Measurements from ENCODE around the gene CLN3. TPM values are rescaled to one million over a fixed set of nuclear protein-coding genes. Genes with fewer than 3 reads are reported as not detected.

The CLN3 gene
- total and polyA plus RNA-seq, 2 of the 13 experiments (the other 11 are each of a cell fraction or from before 2014, with no cell fraction given), result 23.4 to 46.8 TPM

DNA sequence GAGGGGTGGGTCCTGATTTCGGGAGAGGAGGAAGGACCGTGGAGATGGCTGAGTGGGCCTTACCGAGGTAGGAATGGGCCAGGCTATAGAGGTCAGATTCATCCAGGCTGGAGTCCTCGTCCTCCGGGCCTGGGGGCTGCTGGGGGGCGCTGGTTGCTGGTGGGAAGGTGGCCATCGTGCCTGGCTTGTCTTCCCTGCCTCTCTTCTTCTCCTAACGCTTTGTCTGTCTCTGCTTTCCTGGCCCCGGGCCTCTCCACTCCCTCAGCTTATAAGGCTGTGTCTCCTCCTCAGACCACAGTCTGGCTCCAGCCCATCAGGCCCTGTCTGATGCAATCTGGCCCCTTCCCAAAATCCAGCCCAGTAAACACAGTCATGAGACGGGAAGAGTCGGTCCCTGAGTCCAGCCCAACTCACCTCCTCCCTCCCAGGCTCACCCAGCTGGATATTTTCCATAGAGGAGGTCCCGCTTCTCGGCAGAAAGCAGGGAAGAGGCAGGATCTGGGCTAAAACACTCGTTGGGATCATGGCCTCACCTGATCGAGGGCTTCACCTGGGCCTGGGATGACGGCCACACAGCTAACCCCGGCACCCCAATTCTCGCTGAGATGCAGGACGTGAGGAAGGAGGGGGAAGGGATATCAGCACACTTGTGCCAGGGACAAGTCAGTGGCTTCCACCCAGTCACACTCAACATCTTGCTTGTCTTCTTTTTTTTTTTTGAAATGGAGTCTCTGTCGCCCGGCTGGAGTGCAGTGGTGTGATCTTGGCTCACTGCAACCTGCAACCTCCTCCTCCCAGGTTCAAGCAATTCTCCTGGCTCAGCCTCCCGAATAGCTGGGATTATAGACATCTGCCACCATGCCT, 47.1 kb upstream of the CLN3 start, which contains the start of gene NUPR1 (continued):
- TF ChIP-seq, protein P1, sequence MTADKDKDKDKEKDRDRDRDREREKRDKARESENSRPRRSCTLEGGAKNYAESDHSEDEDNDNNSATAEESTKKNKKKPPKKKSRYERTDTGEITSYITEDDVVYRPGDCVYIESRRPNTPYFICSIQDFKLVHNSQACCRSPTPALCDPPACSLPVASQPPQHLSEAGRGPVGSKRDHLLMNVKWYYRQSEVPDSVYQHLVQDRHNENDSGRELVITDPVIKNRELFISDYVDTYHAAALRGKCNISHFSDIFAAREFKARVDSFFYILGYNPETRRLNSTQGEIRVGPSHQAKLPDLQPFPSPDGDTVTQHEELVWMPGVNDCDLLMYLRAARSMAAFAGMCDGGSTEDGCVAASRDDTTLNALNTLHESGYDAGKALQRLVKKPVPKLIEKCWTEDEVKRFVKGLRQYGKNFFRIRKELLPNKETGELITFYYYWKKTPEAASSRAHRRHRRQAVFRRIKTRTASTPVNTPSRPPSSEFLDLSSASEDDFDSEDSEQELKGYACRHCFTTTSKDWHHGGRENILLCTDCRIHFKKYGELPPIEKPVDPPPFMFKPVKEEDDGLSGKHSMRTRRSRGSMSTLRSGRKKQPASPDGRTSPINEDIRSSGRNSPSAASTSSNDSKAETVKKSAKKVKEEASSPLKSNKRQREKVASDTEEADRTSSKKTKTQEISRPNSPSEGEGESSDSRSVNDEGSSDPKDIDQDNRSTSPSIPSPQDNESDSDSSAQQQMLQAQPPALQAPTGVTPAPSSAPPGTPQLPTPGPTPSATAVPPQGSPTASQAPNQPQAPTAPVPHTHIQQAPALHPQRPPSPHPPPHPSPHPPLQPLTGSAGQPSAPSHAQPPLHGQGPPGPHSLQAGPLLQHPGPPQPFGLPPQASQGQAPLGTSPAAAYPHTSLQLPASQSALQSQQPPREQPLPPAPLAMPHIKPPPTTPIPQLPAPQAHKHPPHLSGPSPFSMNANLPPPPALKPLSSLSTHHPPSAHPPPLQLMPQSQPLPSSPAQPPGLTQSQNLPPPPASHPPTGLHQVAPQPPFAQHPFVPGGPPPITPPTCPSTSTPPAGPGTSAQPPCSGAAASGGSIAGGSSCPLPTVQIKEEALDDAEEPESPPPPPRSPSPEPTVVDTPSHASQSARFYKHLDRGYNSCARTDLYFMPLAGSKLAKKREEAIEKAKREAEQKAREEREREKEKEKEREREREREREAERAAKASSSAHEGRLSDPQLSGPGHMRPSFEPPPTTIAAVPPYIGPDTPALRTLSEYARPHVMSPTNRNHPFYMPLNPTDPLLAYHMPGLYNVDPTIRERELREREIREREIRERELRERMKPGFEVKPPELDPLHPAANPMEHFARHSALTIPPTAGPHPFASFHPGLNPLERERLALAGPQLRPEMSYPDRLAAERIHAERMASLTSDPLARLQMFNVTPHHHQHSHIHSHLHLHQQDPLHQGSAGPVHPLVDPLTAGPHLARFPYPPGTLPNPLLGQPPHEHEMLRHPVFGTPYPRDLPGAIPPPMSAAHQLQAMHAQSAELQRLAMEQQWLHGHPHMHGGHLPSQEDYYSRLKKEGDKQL (CRISPR knock-in tag; IDR thresholded peaks at IDR 0.05; ENCODE audit: low read depth), result no peak; the same call in 1 of the 2 replicates
- no peak for TF ChIP-seq ZFP37 (CRISPR knock-in tag; IDR thresholded peaks at IDR 0.05; ENCODE audit: borderline replicate concordance)
- TF ChIP-seq HOXA9 (CRISPR knock-in tag; IDR thresholded peaks at IDR 0.05; ENCODE audit: borderline replicate concordance), result no peak
- 0 out of 2 replicates have a peak, but pooled peaks have one; percentile 2 for TF ChIP-seq NR2C2 (CRISPR knock-in tag; IDR thresholded peaks at IDR 0.05; ENCODE audit: borderline replicate concordance)
- TF ChIP-seq MTF1 (CRISPR knock-in tag; IDR thresholded peaks at IDR 0.05), result no peak
- no peak for TF ChIP-seq ZNF678 (CRISPR knock-in tag; IDR thresholded peaks at IDR 0.05)
- TF ChIP-seq ZNF20 (CRISPR knock-in tag; IDR thresholded peaks at IDR 0.05), result no peak
- no peak for TF ChIP-seq CREM (IDR thresholded peaks at IDR 0.05)
- no peak for TF ChIP-seq CREM (CRISPR knock-in tag; IDR thresholded peaks at IDR 0.05)
- peak; percentile 68; the same call in 1 of the 2 replicates for TF ChIP-seq ZNF264 (CRISPR knock-in tag; IDR thresholded peaks at IDR 0.05)
- no peak for TF ChIP-seq MAFK (conservative IDR thresholded peaks at IDR 0.05 in 1 of 2, IDR thresholded peaks at IDR 0.05 in 1 of 2; ENCODE audit: low read length in 2 of 2)
- peak; percentile 34; the same call in 1 of the 2 replicates for TF ChIP-seq ZNF772 (CRISPR knock-in tag; IDR thresholded peaks at IDR 0.05)
- TF ChIP-seq ZNF879 (CRISPR knock-in tag; IDR thresholded peaks at IDR 0.05), result no peak
- TF ChIP-seq ZSCAN12 (CRISPR knock-in tag; IDR thresholded peaks at IDR 0.05), result 0 out of 2 replicates have a peak, but pooled peaks have one; percentile 62
- TF ChIP-seq ESRRA (CRISPR knock-in tag; IDR thresholded peaks at IDR 0.05; ENCODE audit: low read depth), result no peak
- no peak for TF ChIP-seq ZNF552 (CRISPR knock-in tag; IDR thresholded peaks at IDR 0.05; ENCODE audit: borderline replicate concordance)
- TF ChIP-seq, protein P2, sequence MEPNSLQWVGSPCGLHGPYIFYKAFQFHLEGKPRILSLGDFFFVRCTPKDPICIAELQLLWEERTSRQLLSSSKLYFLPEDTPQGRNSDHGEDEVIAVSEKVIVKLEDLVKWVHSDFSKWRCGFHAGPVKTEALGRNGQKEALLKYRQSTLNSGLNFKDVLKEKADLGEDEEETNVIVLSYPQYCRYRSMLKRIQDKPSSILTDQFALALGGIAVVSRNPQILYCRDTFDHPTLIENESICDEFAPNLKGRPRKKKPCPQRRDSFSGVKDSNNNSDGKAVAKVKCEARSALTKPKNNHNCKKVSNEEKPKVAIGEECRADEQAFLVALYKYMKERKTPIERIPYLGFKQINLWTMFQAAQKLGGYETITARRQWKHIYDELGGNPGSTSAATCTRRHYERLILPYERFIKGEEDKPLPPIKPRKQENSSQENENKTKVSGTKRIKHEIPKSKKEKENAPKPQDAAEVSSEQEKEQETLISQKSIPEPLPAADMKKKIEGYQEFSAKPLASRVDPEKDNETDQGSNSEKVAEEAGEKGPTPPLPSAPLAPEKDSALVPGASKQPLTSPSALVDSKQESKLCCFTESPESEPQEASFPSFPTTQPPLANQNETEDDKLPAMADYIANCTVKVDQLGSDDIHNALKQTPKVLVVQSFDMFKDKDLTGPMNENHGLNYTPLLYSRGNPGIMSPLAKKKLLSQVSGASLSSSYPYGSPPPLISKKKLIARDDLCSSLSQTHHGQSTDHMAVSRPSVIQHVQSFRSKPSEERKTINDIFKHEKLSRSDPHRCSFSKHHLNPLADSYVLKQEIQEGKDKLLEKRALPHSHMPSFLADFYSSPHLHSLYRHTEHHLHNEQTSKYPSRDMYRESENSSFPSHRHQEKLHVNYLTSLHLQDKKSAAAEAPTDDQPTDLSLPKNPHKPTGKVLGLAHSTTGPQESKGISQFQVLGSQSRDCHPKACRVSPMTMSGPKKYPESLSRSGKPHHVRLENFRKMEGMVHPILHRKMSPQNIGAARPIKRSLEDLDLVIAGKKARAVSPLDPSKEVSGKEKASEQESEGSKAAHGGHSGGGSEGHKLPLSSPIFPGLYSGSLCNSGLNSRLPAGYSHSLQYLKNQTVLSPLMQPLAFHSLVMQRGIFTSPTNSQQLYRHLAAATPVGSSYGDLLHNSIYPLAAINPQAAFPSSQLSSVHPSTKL (CRISPR knock-in tag; IDR thresholded peaks at IDR 0.05), result peak; percentile 51
- 0 out of 2 replicates have a peak, but pooled peaks have one; percentile 54 for TF ChIP-seq ZNF335 (CRISPR knock-in tag; IDR thresholded peaks at IDR 0.05)

All from HepG2 (cell line).